Measurements from ENCODE around the gene CCDC92B.

The CCDC92B gene

DNA sequence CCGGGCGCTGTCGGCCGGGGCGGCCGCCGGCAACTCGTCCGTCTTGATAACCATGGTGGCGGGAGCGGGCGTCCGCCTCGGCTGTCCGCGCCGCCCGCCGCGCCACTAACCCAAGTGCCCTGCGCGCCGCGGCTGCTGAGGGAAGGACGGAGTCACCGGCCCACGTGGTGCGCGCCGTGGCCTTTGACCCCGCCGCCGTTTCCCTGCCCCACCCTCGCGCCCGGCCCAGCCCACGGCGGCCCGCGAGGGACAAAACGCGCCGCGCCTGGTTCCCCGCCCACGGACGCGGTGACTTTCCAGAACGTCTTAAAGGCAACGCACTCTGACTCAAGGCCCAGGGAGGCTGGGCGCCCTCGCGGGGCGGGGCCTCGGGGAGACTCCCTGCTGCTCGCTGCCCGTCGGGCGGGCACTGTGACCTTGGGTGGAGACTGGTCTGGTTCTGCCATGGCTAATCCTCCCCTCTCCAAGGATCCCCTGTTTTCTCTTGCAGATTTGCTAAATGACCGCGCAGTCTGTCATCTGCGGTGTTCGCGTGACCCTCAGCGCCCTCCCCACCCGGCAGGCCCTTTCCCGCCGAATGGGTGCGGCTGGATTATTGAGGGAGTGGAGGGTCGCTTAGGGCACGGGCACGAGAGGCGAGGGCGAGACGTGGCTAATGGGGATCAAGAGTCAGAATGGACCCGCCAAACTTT is 37.7 kb downstream of the CCDC92B start, which contains the start of gene CLUH:
TSS of gene CLUH (minus strand) at position 157 of the 692 bp plus-strand sequence. CDS start at position 54, 103 bp downstream.
- peak within 1 kb of the TSS; percentile 78 for H3K27ac ChIP-seq (ENCODE audit: low read depth, low read length)
- no peaks in the 10 kb centered on the region for H3K27me3 ChIP-seq (ENCODE audit: control insufficient read depth, insufficient read depth, low read length)
- H3K36me3 ChIP-seq (ENCODE audit: control insufficient read depth, insufficient read depth, low read length): no peaks in the 10 kb centered on the region
- peak within 1 kb of the TSS; percentile 94 for H3K4me3 ChIP-seq (ENCODE audit: low read length)
- H3K4me1 ChIP-seq (ENCODE audit: control insufficient read depth, insufficient read depth, low read length): peaks cover 25% of the 10 kb centered on the region
- H3K9ac ChIP-seq (ENCODE audit: low read length): peak within 1 kb of the TSS; percentile 63

DNA sequence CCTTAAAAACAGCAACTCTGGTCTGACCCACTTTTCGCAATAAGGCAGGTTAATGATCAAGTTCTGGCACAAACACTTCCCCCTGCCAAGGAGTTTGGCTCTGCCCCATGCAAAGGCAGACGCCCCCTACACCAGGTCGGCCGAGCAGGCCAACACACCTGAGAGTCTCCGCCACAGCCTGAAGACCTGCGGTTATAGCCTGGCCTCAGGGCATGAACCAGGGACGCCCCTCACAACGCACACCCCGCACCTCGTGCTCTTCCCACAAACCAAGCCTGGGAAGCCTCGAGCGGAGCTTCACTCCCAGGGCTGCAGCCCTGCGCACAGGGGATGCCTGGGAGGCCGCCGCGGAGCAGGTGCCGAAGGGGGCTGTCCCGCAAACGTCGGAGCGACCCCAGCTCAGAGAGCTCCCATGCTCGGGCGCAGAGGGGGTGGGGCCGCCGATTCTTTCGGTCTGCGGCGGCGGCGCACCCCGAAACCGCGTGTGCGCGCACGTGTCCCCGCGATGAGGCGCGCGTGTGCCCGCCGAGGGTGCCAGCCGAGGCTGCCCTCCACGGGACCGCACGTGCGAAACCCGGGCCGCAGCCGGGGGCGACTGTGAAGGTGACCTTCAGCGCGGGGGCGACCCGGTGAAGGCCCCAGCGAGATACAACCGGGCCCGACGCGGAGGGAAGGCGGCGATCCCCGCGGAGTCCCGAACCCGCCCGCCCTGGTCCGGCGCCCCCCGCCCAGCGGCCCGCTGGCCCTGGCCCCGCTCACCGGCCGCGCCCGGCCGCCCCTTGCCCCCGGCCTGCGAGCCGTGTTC is 38.4 kb downstream of the CCDC92B start:
- peak overlapping the region; percentile 7 for H3K9ac ChIP-seq (ENCODE audit: low read length)
- H3K4me3 ChIP-seq (ENCODE audit: low read length): peak overlapping the region; percentile 94
- H3K27ac ChIP-seq (ENCODE audit: low read depth, low read length): peak overlapping the region; percentile 78
- no peaks in the 10 kb centered on the region for H3K27me3 ChIP-seq (ENCODE audit: control insufficient read depth, insufficient read depth, low read length)
- peaks cover 27% of the 10 kb centered on the region for H3K4me1 ChIP-seq (ENCODE audit: control insufficient read depth, insufficient read depth, low read length)
- H3K36me3 ChIP-seq (ENCODE audit: control insufficient read depth, insufficient read depth, low read length): no peaks in the 10 kb centered on the region

DNA sequence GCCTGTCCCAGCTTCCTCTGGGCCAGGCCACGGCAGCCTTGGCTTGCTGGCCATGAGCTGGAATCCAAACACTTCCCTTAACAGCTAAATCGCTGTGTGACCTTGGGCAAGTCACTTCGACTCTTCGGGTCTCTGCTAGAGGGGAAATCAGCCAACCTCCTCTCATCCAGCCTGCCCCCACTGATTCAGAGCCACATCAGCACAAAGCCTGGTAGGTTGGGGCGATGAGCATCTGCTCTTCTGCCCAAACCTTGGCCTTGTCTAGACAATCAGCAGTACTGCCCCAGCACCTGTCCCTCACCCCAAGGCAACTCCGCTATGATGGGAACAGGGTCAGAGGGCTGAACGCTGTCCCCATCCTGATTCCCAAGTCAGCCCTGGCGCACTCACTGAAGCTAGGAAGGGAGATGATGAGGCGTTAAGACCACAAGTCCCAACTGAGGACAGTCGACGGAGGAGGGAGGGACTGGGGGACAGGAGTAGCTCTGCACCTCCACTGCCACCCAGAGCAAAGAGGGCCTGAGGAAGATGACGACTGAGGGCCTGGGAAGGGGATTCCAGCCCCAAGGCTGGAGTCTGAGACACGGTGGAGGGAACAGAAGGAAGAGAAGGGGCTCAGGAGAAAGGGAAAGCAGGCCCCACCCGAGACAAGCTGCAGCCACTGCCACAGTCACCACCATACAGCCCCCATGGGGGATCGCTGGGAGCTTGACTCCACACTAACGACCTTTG is 39.2 kb downstream of the CCDC92B start:
- H3K27me3 ChIP-seq (ENCODE audit: control insufficient read depth, insufficient read depth, low read length): no peaks in the 10 kb centered on the region
- H3K36me3 ChIP-seq (ENCODE audit: control insufficient read depth, insufficient read depth, low read length): no peaks in the 10 kb centered on the region
- H3K4me1 ChIP-seq (ENCODE audit: control insufficient read depth, insufficient read depth, low read length): peaks cover 27% of the 10 kb centered on the region
- peak overlapping the region; percentile 94 for H3K4me3 ChIP-seq (ENCODE audit: low read length)
- peak overlapping the region; percentile 47 for H3K9ac ChIP-seq (ENCODE audit: low read length)
- H3K27ac ChIP-seq (ENCODE audit: low read depth, low read length): peak overlapping the region; percentile 40

DNA sequence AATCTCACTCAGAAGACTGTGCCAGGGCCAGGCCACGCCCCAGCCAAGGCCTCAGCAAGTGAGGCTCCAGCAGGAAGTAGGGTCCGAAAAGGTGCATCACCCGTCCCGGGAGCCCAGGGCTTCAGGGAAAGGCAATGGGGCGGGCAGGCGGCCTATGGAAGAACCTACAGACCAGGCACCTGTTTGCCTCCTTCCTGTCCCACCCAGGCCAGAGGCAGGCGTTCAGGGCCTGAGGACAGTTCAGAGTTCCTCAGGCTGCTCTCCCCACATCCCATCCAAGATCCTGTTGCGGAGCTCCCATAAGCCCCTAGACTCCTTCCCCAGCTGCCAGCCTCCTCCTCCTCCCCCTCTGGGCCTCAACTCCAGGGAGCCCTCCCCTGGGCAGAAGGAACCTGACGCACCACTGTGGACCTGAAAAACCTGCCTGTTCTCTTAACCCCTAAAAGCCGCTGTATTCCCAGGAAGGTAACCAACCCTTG is 40.2 kb downstream of the CCDC92B start:
- H3K4me1 ChIP-seq (ENCODE audit: control insufficient read depth, insufficient read depth, low read length): peaks cover 27% of the 10 kb centered on the region

DNA sequence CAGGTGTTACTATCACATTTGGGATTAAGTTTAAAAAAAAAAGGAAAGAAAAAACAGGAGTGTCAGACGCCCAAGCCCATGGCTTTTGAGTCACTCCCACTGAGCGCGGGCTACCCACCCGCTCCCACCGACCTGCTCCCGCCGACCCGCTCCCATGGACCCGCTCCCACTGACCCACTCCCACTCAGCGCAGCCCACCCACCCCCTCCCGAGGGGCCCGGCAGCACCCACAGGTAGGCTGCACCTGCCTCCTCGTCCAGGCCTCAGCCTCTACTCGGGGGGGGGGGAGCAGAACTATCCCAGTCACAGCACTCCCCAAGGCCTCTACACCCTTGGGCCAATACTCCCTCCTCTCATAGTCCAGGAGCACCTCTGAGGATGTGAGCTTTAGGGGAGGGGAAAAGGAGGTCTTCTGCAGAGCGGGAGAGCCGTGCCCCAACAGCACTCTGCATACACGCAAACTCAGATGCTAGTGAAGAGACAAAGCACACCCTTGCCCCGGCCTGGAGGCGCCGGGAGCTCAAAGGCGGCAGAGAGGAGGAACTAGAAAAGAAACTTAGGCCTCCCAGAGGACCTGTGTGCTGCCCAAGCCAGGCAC is 40.8 kb downstream of the CCDC92B start:
- no peaks in the 10 kb centered on the region for H3K36me3 ChIP-seq (ENCODE audit: control insufficient read depth, insufficient read depth, low read length)
- H3K27ac ChIP-seq (ENCODE audit: low read depth, low read length): no peak overlapping the region
- H3K9ac ChIP-seq (ENCODE audit: low read length): no peak overlapping the region
- H3K4me3 ChIP-seq (ENCODE audit: low read length): peak overlapping the region; percentile 94
- H3K27me3 ChIP-seq (ENCODE audit: control insufficient read depth, insufficient read depth, low read length): no peaks in the 10 kb centered on the region
- peaks cover 25% of the 10 kb centered on the region for H3K4me1 ChIP-seq (ENCODE audit: control insufficient read depth, insufficient read depth, low read length)

More for the DNA sequence above, 40.2 kb downstream of the CCDC92B start:
- Histone ChIP-seq H3K36me3 (ENCODE audit: control insufficient read depth, insufficient read depth, low read length) (no peaks in the 10 kb centered on the region), H3K4me3 (ENCODE audit: low read length) (peak overlapping the region; percentile 94), H3K27me3 (ENCODE audit: control insufficient read depth, insufficient read depth, low read length) (no peaks in the 10 kb centered on the region), H3K9ac (ENCODE audit: low read length) (no peak overlapping the region), H3K27ac (ENCODE audit: low read depth, low read length) (peak overlapping the region; percentile 12)

DNA sequence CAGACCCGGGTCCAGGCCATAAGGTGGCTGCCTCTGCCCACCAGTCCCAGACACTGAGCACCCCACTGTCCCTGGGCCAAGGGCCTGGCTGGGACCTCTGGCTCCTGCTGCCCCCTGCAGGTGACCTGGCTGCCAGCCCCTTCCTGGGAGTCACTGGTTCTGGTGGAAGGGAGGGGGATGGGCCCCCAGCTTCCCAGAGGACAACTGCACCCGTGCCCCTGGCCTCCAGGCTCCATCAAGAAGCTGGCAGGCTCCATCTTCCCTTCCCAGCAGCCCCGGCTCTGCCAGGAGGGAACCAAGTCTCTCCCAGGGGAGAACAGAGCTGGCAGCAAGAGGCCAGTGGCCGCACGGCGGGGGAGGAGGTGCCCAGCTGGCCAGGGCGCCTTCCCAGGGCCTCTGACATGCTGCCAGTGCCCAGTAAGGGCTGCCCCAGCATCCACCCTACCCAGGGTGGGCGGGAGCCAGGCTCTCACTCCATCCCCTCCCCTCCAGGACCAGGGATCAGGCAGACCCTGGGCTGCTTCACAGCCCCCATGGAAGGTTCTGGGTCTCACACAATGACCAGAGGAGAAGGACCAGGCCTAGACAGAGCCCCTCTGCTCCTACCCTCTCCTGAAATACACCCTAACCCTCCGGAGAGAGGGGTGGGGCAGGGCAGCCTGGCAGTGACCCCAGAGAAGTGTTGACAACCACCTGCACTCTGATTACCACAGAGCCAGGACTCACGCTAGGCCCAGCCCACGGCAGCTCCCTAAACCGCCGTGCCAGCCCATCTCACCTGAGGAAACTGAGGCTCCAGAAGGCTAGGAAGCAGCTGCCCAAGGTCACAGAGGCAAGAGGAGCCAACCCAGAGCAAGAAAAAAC is 41.5 kb downstream of the CCDC92B start:
- H3K27ac ChIP-seq (ENCODE audit: low read depth, low read length): no peak overlapping the region
- H3K4me3 ChIP-seq (ENCODE audit: low read length): no peak overlapping the region
- no peaks in the 10 kb centered on the region for H3K27me3 ChIP-seq (ENCODE audit: control insufficient read depth, insufficient read depth, low read length)
- peaks cover 23% of the 10 kb centered on the region for H3K4me1 ChIP-seq (ENCODE audit: control insufficient read depth, insufficient read depth, low read length)
- no peak overlapping the region for H3K9ac ChIP-seq (ENCODE audit: low read length)
- peaks cover 3% of the 10 kb centered on the region for H3K36me3 ChIP-seq (ENCODE audit: control insufficient read depth, insufficient read depth, low read length)

DNA sequence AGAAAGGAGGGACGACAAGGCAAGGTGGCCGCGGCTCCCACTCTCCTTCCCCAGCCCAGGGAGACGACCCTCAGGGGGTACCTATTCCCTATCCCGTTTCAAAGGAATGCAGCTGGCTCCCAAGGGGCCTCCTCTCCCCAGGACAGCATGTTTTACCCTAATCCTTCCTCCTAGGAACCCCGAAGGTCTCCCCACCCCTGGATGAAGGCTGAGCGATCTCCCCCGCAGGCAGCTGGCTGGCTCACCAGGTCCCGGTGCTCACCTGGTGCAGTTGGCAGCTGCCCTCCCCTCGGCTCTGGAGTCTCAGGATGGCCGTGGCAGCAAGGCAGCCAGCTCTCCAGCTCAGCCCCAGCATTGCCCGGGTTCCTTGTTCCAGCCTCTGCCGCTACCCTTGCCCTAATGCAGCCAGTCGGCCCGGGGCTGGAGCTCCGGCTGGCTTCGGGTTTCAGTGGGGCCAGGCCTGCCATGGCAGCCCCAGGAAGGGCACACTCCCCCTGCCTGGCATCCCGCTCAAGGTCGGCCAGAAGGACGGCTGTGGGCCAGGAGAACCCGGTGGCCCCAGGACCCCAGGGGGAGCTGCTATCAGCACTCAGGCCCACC is 42.4 kb downstream of the CCDC92B start:
- H3K27ac ChIP-seq (ENCODE audit: low read depth, low read length): no peak overlapping the region
- H3K4me3 ChIP-seq (ENCODE audit: low read length): no peak overlapping the region
- no peaks in the 10 kb centered on the region for H3K27me3 ChIP-seq (ENCODE audit: control insufficient read depth, insufficient read depth, low read length)
- H3K4me1 ChIP-seq (ENCODE audit: control insufficient read depth, insufficient read depth, low read length): peaks cover 23% of the 10 kb centered on the region
- H3K36me3 ChIP-seq (ENCODE audit: control insufficient read depth, insufficient read depth, low read length): peaks cover 8% of the 10 kb centered on the region
- no peak overlapping the region for H3K9ac ChIP-seq (ENCODE audit: low read length)

DNA sequence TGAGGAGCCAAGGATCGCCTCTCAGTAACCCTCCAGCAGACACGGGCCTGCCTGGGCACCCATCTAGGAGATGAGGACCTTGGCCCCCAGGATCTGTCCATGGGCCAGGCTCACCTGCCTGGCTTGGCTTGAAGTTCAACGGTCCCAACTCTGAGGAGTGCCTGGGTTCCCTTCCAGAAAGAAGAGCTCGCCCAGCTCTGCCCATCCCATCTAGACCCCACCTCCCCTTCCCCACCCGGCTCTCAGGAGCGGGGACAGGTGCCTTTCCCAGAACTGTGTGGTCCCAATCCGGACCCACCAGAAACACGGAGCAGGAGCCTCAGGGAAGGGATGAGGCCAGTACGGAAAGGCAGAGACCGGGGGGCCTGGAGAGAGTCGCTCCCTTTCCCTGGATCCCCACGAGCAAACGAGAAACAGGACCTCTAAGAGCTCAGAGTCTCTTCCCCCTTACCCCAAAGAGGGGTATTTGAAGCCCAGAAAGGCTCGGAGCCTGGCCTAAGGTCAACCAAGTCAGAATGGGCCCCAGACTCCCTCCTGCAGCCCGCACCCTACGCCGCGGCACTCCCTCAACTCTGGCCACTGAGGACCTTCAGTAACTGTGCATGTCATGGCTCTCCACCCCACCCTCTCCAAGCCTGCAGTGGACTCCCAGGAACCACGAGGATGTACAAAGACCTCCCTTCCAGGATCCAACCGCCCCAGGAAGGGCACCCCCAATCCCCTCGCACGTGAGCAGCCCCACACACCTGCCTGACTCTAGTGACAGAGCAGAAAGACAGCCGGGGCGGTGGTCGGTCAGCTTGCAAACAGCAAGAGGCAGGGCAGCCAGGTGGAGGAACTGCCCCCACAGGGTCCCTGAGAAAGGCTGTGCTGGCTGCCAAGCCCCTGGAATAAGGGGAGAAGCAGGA is 43.3 kb downstream of the CCDC92B start:
- H3K36me3 ChIP-seq (ENCODE audit: control insufficient read depth, insufficient read depth, low read length): peaks cover 15% of the 10 kb centered on the region
- H3K4me3 ChIP-seq (ENCODE audit: low read length): no peak overlapping the region
- peaks cover 23% of the 10 kb centered on the region for H3K4me1 ChIP-seq (ENCODE audit: control insufficient read depth, insufficient read depth, low read length)
- H3K27me3 ChIP-seq (ENCODE audit: control insufficient read depth, insufficient read depth, low read length): no peaks in the 10 kb centered on the region
- H3K27ac ChIP-seq (ENCODE audit: low read depth, low read length): no peak overlapping the region
- H3K9ac ChIP-seq (ENCODE audit: low read length): no peak overlapping the region

DNA sequence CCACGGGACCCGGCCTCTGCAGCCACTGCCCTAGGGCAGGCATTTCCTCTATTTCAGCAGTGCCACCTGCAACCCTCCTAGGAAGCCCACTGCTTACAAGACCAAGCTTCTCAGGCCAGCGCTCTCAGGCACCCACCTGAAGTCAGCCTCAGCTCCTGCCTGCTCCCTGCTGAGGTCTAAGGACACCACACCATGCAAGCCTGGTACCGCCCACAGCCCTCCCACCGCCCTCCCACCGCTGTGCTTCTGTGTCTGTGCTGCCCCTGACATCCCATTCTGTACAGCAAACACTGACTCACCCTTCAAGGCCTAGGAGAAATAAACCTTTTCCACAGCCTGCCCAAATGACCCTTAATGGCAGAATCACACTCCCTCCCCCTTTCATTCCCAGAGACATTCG is 44.2 kb downstream of the CCDC92B start:
- Histone ChIP-seq H3K4me1 (ENCODE audit: control insufficient read depth, insufficient read depth, low read length) (peaks cover 17% of the 10 kb centered on the region), H3K4me3 (ENCODE audit: low read length) (no peak overlapping the region), H3K27ac (ENCODE audit: low read depth, low read length) (no peak overlapping the region), H3K27me3 (ENCODE audit: control insufficient read depth, insufficient read depth, low read length) (no peaks in the 10 kb centered on the region), H3K36me3 (ENCODE audit: control insufficient read depth, insufficient read depth, low read length) (peaks cover 18% of the 10 kb centered on the region), H3K9ac (ENCODE audit: low read length) (no peak overlapping the region)

DNA sequence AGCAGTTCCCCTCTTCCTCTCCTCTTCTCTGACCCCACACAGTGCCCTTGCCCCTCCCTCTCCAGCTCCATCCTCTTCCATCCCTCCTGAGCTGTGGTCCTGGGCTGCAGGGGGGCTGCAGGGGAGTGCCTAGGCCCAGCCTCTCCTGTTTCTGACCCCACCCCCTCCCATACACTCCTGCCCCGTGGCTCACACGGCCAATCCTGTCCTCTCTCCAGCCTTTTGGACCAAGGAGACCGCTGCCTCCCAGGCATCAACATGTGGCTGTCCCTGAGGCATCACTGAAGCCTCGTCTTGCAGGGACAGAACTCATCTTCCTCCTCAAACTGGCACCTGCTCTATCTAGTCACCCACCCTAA is 44.6 kb downstream of the CCDC92B start:
- Histone ChIP-seq H3K27me3 (ENCODE audit: control insufficient read depth, insufficient read depth, low read length) (no peaks in the 10 kb centered on the region), H3K27ac (ENCODE audit: low read depth, low read length) (no peak overlapping the region), H3K9ac (ENCODE audit: low read length) (no peak overlapping the region), H3K4me1 (ENCODE audit: control insufficient read depth, insufficient read depth, low read length) (peaks cover 13% of the 10 kb centered on the region), H3K36me3 (ENCODE audit: control insufficient read depth, insufficient read depth, low read length) (peaks cover 18% of the 10 kb centered on the region), H3K4me3 (ENCODE audit: low read length) (no peak overlapping the region)

Measured in rectal smooth muscle tissue (tissue), 1 donor.